DND-41 (cell line): ENCODE data around the gene SLC24A4.

Source experiments
- EZH2 ChIP-seq: IDR thresholded peaks from 3 replicates; pipeline ENCODE4 v1.6.1; 2012; ENCODE audit warnings: borderline replicate concordance, low read depth, mild to moderate bottlenecking, moderate library complexity, low read length, inconsistent platforms; ENCODE audit not compliant: severe bottlenecking
- TF ChIP-seq, protein P1 (sequence below): IDR thresholded peaks from 2 replicates; pipeline ENCODE4 v1.5.1; 2012; ENCODE audit warnings: borderline replicate concordance, low read length, moderate library complexity, mild to moderate bottlenecking; ENCODE audit not compliant: poor library complexity, severe bottlenecking; ENCODE audit errors: extremely low read depth

DNA sequence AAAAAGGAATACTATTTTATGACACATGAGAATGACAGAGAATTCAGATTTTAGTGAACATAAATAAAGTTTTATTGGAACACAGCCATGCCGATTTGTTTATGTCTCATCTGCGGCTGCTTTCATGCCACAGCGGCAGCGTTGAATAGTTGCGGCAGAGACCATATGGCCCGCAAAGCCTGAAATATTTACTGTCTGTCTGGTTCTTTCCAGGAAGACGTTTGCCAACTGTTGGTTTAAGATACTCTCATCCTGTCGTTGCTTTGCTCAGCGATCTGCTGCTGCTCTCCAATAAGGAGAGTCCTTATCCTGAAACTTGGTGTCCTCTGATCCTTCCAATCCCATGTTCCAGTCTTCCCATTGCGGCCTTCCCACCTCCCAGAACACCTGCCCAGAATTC lies 89.9 kb downstream of the SLC24A4 start:
- no peak for TF ChIP-seq EZH2
- TF ChIP-seq, protein P1, sequence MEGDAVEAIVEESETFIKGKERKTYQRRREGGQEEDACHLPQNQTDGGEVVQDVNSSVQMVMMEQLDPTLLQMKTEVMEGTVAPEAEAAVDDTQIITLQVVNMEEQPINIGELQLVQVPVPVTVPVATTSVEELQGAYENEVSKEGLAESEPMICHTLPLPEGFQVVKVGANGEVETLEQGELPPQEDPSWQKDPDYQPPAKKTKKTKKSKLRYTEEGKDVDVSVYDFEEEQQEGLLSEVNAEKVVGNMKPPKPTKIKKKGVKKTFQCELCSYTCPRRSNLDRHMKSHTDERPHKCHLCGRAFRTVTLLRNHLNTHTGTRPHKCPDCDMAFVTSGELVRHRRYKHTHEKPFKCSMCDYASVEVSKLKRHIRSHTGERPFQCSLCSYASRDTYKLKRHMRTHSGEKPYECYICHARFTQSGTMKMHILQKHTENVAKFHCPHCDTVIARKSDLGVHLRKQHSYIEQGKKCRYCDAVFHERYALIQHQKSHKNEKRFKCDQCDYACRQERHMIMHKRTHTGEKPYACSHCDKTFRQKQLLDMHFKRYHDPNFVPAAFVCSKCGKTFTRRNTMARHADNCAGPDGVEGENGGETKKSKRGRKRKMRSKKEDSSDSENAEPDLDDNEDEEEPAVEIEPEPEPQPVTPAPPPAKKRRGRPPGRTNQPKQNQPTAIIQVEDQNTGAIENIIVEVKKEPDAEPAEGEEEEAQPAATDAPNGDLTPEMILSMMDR = no peak
